Keratinocyte (primary cell): Measurements from ENCODE around the gene RSPH9. TPM values are rescaled to one million over a fixed set of nuclear protein-coding genes. Genes with fewer than 3 reads are reported as not detected.

Experiments used
- DNase-seq: peaks from one replicate; pipeline ENCODE4 v3.0.0-alpha.2; 2011; ENCODE audit warnings: low read depth, missing footprints, low spot score
- FAIRE-seq: peaks from 2 replicates; lab custom pipeline; 2011; peaks lifted over from hg19 to GRCh38; lab: Jason Lieb, UNC
- H2AFZ ChIP-seq: 2 replicates; pipeline ENCODE4 v1.6.0; 2012; ENCODE audit warnings: low read length, control low read depth, inconsistent platforms; ENCODE audit not compliant: control insufficient read depth
- H3K27ac ChIP-seq: 2 replicates; pipeline ENCODE4 v1.5.1; 2011; ENCODE audit warnings: low read length; ENCODE audit not compliant: control insufficient read depth, insufficient read depth
- H3K27me3 ChIP-seq: 3 replicates; pipeline ENCODE4 v1.6.0; 2011; ENCODE audit warnings: low read length; ENCODE audit not compliant: control insufficient read depth, insufficient read depth; ENCODE audit errors: extremely low read depth
- H3K36me3 ChIP-seq, 2 experiments: 2 replicates in 1 of 2; 3 replicates in 1 of 2; pipeline ENCODE4 v1.5.1; 2011; ENCODE audit warnings: low read length in 2 of 2, mild to moderate bottlenecking in 1 of 2; ENCODE audit not compliant: control insufficient read depth in 2 of 2, insufficient read depth in 2 of 2; ENCODE audit errors: extremely low read depth in 1 of 2
- H3K4me1 ChIP-seq: 3 replicates; pipeline ENCODE4 v1.5.1; 2011; ENCODE audit warnings: low read length; ENCODE audit not compliant: control insufficient read depth, insufficient read depth; ENCODE audit errors: extremely low read depth
- H3K4me2 ChIP-seq: 3 replicates; pipeline ENCODE4 v1.6.0; 2011; ENCODE audit warnings: low read depth, low read length; ENCODE audit not compliant: control insufficient read depth, insufficient read depth; ENCODE audit errors: extremely low read depth
- H3K4me3 ChIP-seq, 3 experiments: fragments of 200-600 bp in 1 of 3; sonication (generic) in 1 of 3; 2 replicates in 2 of 3; 3 replicates in 1 of 3; pipeline ENCODE4 v1.5.1; 2011 to 2016; ENCODE audit warnings: low read length in 3 of 3, mild to moderate bottlenecking in 3 of 3, control low read depth in 2 of 3, inconsistent platforms in 1 of 3, low read depth in 1 of 3, mixed read lengths in 1 of 3, mixed run types in 1 of 3, moderate library complexity in 1 of 3; ENCODE audit not compliant: control insufficient read depth in 2 of 3, insufficient read depth in 2 of 3; ENCODE audit errors: extremely low read depth in 1 of 3
- H3K79me2 ChIP-seq: 2 replicates; pipeline ENCODE4 v1.6.0; 2012; ENCODE audit warnings: low read length; ENCODE audit not compliant: control insufficient read depth, insufficient read depth
- H3K9ac ChIP-seq: 3 replicates; pipeline ENCODE4 v1.6.0; 2011; ENCODE audit warnings: low read length; ENCODE audit not compliant: control insufficient read depth, insufficient read depth; ENCODE audit errors: extremely low read depth
- H3K9me1 ChIP-seq: 3 replicates; pipeline ENCODE4 v1.6.0; 2011; ENCODE audit warnings: low read length; ENCODE audit not compliant: control insufficient read depth, insufficient read depth; ENCODE audit errors: extremely low read depth
- H3K9me3 ChIP-seq: 2 replicates; pipeline ENCODE4 v1.5.1; 2012; ENCODE audit warnings: low read depth, low read length; ENCODE audit not compliant: control insufficient read depth
- H4K20me1 ChIP-seq: 3 replicates; pipeline ENCODE4 v1.6.0; 2011; ENCODE audit warnings: low read length; ENCODE audit not compliant: control insufficient read depth, insufficient read depth; ENCODE audit errors: extremely low read depth
- EZH2 ChIP-seq: IDR thresholded peaks from one replicate; pipeline ENCODE4 v1.6.1; 2012; ENCODE audit warnings: inconsistent platforms, mild to moderate bottlenecking, low read length, moderate library complexity
- dilution Hi-C: fragments of 300-500 bp; cut with MboI; formaldehyde crosslinking; loops from one replicate; pipeline ENCODE4 v1.7.0; 2020; ENCODE audit warnings: low sequenced_read_pairs; ENCODE audit not compliant: extremely low pct_ligation_motif_present
- polyA plus RNA-seq, 5 experiments: library from polyadenylated mRNA; depleted of rRNA in 3 of 5; stranded (reverse) in 3 of 5; stranded (forward) in 1 of 5; unstranded in 1 of 5; fragments of >200 nt; gene quantifications; 1 replicate in 1 of 5; 2 replicates in 3 of 5; 3 replicates in 1 of 5; pipeline versions ENCODE4 v1.2.1 to v1.2.3, GENCODE V29; 2011 to 2012; ENCODE audit warnings: missing spikeins in 2 of 5, low read depth in 1 of 5, low replicate concordance in 1 of 5
- TF ChIP-seq, protein P1 (sequence below), 3 experiments: IDR thresholded peaks in 1 of 3; conservative IDR thresholded peaks in 1 of 3; optimal IDR thresholded peaks in 1 of 3; 2 replicates in 2 of 3; 3 replicates in 1 of 3; pipeline versions ENCODE3 to v1.5.1; 2011; ENCODE audit warnings: low read length in 3 of 3, mild to moderate bottlenecking in 3 of 3, moderate library complexity in 2 of 3, control low read depth in 1 of 3, inconsistent platforms in 1 of 3; ENCODE audit not compliant: insufficient read depth in 2 of 3; ENCODE audit errors: extremely low read depth in 1 of 3

Gene RSPH9
- polyA plus RNA-seq, 1 donor (not counting 4 experiments of a cell fraction or from before 2014, with no cell fraction given), result not detected

DNA sequence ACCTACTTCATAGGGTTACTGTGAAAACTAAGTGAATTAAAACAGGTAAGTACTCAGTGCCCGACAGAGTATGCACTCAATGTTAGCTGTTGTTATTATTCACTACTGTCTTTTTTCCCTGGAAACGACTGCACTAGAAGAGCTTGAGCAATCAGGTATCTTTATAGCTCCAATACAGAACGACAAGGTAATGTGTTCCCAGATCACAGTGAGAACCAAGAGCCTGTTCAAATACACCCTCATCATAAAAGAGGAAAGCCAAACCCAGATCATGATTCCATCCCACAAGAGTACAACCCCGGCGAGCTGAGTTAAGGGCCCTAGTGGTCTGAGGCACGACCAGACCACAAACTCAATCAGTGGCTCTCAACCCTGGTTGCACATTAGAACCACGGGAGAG lies 32.9 kb downstream of the RSPH9 start:
- no peak for TF ChIP-seq EZH2
- TF ChIP-seq, protein P1, sequence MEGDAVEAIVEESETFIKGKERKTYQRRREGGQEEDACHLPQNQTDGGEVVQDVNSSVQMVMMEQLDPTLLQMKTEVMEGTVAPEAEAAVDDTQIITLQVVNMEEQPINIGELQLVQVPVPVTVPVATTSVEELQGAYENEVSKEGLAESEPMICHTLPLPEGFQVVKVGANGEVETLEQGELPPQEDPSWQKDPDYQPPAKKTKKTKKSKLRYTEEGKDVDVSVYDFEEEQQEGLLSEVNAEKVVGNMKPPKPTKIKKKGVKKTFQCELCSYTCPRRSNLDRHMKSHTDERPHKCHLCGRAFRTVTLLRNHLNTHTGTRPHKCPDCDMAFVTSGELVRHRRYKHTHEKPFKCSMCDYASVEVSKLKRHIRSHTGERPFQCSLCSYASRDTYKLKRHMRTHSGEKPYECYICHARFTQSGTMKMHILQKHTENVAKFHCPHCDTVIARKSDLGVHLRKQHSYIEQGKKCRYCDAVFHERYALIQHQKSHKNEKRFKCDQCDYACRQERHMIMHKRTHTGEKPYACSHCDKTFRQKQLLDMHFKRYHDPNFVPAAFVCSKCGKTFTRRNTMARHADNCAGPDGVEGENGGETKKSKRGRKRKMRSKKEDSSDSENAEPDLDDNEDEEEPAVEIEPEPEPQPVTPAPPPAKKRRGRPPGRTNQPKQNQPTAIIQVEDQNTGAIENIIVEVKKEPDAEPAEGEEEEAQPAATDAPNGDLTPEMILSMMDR (optimal IDR thresholded peaks at IDR 0.05 in 1 of 3, IDR thresholded peaks at IDR 0.05 in 1 of 3, conservative IDR thresholded peaks at IDR 0.05 in 1 of 3; ENCODE audit: extremely low read depth in 1 of 3, insufficient read depth in 2 of 3, low read length in 3 of 3), result no peak
- Histone ChIP-seq H3K9ac (no peak overlapping the region), H3K79me2 (peaks cover 13% of the 10 kb centered on the region), H3K4me1 (no peaks in the 10 kb centered on the region), H3K27me3 (no peaks in the 10 kb centered on the region), H4K20me1 (no peaks in the 10 kb centered on the region), H3K9me3 (no peaks in the 10 kb centered on the region), H2AFZ (no peak overlapping the region), H3K4me2 (no peak overlapping the region), H3K9me1 (no peaks in the 10 kb centered on the region), H3K36me3 (peaks cover 28 to 61% of the 10 kb centered on the region in 2 experiments), H3K27ac (no peak overlapping the region), H3K4me3 (no peak overlapping the region)
- DNase-seq (no peak), FAIRE-seq (no peak)
- dilution Hi-C loops, result no loop called here

DNA sequence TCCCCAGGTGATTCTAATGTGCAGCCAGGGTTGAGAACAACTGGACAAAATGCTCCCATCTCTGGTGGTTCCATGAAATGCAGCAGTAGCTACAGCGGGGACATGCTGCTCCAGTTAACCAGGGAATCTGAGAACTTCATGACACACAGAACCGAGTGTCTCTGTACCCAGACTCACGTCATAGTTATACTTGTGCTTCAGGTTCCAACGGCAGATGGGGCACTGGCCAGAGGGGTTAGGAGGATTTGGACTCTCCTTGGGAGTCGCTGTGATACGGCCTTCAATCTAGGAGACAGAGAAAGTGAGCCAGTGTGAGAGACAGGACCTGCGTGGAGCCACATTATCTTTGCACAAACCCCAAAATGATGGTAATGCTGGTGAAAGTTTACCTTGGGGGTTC lies 33.5 kb downstream of the RSPH9 start:
- Histone ChIP-seq H3K9me3 (no peaks in the 10 kb centered on the region), H3K4me2 (no peak overlapping the region), H3K9me1 (peaks cover 2% of the 10 kb centered on the region), H3K27me3 (no peaks in the 10 kb centered on the region), H4K20me1 (no peaks in the 10 kb centered on the region), H3K27ac (no peak overlapping the region), H3K79me2 (peaks cover 19% of the 10 kb centered on the region), H3K36me3 (peaks cover 27 to 64% of the 10 kb centered on the region in 2 experiments), H3K4me1 (no peaks in the 10 kb centered on the region), H2AFZ (no peak overlapping the region), H3K4me3 (no peak overlapping the region), H3K9ac (no peak overlapping the region)
- FAIRE-seq (no peak), DNase-seq (no peak)
- no peak for TF ChIP-seq EZH2
- TF ChIP-seq, protein P1 (optimal IDR thresholded peaks at IDR 0.05 in 1 of 3, IDR thresholded peaks at IDR 0.05 in 1 of 3, conservative IDR thresholded peaks at IDR 0.05 in 1 of 3; ENCODE audit: extremely low read depth in 1 of 3, insufficient read depth in 2 of 3, low read length in 3 of 3), result no peak
- dilution Hi-C loops, result no loop called here
